22Rv1 (cell line): Measurements from ENCODE around the gene ACAP3.

Experiments used
- ZFX ChIP-seq: fragments of 450-650 bp; IDR thresholded peaks from 2 replicates; pipeline ENCODE4 v1.6.1; 2017; ENCODE audit warnings: antibody characterized with exemption, borderline replicate concordance
- TF ChIP-seq, protein P1 (sequence below): fragments of 450-650 bp; IDR thresholded peaks from 2 replicates; pipeline ENCODE4 v1.5.1; 2017; ENCODE audit warnings: mild to moderate bottlenecking

DNA sequence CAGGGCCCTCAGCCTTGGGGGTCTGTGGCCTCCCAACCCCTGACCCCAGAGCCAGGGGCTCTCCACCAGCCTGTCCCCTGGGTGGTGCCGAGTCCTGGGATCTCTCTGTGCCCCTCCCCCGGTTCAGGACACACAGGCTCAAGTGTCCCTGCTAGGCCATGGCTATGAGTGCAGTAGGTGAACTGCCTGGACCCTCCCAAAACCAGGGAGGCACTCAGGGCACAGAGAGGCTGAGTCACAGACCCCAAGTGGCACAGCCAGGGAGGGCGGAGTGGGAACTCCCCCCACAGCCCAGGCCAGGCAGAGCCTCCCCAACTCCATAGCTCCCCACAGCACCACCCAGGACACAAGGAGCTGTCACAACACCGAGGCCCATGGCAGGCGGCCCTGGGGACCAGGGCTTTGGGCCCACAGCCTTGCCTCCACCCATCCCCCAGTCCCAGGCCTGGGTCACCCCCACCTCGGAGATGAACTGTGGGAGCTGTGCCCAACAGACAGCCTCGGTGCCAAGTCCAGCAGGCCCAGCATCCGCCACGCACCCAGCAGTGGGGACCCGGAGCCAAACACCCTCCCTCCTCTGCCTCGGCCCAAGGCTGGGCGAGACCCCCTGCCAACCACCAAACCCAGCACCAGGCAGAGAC lies 38.2 kb upstream of the ACAP3 start:
- TF ChIP-seq ZFX: no peak
- TF ChIP-seq, protein P1, sequence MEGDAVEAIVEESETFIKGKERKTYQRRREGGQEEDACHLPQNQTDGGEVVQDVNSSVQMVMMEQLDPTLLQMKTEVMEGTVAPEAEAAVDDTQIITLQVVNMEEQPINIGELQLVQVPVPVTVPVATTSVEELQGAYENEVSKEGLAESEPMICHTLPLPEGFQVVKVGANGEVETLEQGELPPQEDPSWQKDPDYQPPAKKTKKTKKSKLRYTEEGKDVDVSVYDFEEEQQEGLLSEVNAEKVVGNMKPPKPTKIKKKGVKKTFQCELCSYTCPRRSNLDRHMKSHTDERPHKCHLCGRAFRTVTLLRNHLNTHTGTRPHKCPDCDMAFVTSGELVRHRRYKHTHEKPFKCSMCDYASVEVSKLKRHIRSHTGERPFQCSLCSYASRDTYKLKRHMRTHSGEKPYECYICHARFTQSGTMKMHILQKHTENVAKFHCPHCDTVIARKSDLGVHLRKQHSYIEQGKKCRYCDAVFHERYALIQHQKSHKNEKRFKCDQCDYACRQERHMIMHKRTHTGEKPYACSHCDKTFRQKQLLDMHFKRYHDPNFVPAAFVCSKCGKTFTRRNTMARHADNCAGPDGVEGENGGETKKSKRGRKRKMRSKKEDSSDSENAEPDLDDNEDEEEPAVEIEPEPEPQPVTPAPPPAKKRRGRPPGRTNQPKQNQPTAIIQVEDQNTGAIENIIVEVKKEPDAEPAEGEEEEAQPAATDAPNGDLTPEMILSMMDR: no peak
